ENCODE data around the gene C2CD4B.

The C2CD4B gene

DNA sequence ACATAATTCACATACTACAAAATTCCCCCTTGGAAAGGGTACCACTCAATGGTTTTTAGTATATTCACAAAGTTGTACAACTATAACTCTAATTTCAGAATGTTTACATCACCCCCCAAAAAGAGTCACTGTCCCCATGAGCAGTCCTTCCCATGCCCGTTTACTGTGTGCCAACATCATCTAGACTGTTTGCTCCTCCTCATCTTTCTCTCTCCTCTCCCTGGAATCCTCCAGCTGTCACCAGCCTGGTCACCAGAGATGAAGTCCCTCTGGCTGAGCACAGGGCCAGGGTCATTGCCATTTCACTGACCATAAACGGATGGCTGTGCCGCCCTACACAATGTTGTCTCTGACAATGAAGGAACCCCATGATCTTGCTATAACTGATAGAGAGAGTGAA, 45.2 kb downstream of the C2CD4B start:
- DNase-seq (ENCODE audit: insufficient read length, low spot score) = no peak
- no peak for FAIRE-seq

DNA sequence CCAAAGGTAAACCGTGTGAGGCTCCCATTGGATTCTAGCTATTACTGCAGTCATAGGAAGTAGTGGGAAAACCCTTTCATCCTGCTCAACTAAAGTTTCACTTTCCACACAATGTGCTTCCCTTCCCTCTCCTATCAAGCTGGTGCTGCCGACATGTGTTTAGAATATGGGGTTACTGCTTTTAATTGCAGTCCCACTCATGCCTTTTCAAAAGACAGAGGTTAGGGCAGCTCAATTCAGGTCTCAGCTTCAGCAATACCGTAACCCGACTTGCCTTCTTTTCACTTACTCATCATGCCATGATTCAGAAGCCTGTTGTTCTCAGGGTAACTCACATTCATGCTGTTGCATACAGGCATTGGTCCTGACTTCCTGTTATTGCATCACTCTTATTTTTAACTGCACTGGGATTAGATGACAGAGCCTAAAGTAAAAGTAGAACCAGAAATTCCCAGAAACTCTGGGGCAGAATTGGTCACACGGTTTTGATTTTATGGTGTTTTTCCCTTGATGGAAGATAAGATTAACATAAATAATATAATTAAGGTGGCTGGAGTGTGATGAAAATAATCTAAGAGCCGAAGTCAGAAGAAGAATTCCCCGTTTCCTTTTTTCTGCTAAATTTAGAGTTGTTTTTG, 45.7 kb downstream of the C2CD4B start:
- peak; percentile 72 for FAIRE-seq
- DNase-seq (ENCODE audit: insufficient read length, low spot score) = peak; percentile 78

DNA sequence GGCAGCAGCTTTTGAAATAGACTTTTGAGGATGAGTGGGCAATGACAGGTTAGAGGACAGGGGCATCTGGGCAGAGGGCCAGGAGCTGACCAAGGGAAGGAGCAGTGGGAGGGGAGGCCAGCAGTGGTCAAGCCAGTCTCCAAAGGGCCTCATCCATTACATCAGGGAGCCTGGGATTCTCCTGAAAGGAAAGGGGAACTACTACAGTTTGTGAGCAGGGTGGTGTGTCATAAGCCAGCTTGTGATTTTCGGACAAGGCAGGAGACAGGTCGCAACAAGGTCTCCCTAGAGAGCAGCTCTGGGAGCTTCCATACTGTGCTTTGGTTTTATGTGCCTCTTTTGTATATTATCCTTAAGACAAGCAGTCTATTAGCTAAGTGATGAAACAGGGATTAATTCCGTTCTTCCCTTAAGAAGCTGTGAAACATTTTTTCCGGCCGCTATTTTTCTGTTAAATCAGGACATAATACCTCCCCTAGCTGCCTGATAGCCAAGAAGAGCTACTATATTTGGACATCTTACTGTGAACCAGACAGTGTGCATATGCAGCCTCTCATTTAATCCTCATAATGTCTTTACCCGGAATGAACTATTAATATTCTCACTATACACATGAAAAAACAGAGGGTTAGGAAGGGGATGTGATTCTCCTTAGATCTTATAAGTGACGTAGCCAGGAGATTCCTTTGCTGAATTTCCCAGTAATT, 46.4 kb downstream of the C2CD4B start:
- DNase-seq (ENCODE audit: insufficient read length, low spot score) = no peak
- no peak for FAIRE-seq

DNA sequence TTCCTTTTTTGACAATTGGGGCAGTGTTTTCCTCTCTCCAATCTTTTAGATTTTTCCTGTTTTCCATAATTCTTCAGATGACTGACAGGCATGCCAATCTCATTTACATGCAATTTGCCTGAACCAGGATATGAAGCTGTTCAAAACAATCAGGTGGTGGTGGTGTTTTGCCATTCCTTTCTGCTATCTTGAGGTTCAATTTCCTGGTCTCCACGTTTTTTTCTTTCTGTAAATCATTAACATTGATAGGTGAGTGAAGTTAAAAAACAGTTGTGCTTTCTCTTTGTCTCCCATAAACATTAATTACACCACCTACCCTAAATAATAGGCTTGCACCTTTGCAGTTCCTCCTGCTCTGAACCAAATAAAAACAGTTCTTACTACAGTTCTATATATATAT, 49.2 kb downstream of the C2CD4B start:
- FAIRE-seq (no peak), DNase-seq (ENCODE audit: insufficient read length, low spot score) (no peak)

Measured in HTR-8/SVneo (cell line).